ENCODE results near the gene TSPAN15. TPM values are rescaled to one million over a fixed set of nuclear protein-coding genes. Genes with fewer than 3 reads are reported as not detected.

The TSPAN15 gene
- total RNA-seq, 2 donors from 2014 or later = 4.7 to 9.9 TPM

- Histone ChIP-seq H3K36me3 (no peaks in the 10 kb centered on the region), H3K4me1 (ENCODE audit: control insufficient read depth in 1 of 2, low read depth in 2 of 2) (no peaks in the 10 kb centered on the region), H3K4me3 (no peak overlapping the region), H3K9me3 (no peaks in the 10 kb centered on the region), H3K27ac (no peak overlapping the region), H3K27me3 (replicated peaks; ENCODE audit: insufficient read depth) (no peaks in the 10 kb centered on the region)
- no peak for ATAC-seq (ENCODE audit: insufficient number of reproducible peaks, low FRiP score, low read depth)
- no peak for DNase-seq (ENCODE audit: low spot score)
- no peak for TF ChIP-seq CTCF (IDR thresholded peaks at IDR 0.05)
Observed at GRCh38 chr10:69428165-69428564, 23.1 kb upstream of the TSPAN15 start.

GRCh38 chr10:69434169-69434568 lies 17.1 kb upstream of the TSPAN15 start:
- Histone ChIP-seq H3K9me3 (no peaks in the 10 kb centered on the region), H3K4me3 (no peak overlapping the region), H3K36me3 (no peaks in the 10 kb centered on the region), H3K27me3 (replicated peaks; ENCODE audit: insufficient read depth) (no peaks in the 10 kb centered on the region), H3K27ac (no peak overlapping the region), H3K4me1 (ENCODE audit: control insufficient read depth in 1 of 2, low read depth in 2 of 2) (peaks cover 0 to 10% of the 10 kb centered on the region in 2 donors)
- no peak for ATAC-seq (ENCODE audit: insufficient number of reproducible peaks, low FRiP score, low read depth)
- no peak for DNase-seq (ENCODE audit: low spot score)
- TF ChIP-seq CTCF (IDR thresholded peaks at IDR 0.05) = no peak

DNA sequence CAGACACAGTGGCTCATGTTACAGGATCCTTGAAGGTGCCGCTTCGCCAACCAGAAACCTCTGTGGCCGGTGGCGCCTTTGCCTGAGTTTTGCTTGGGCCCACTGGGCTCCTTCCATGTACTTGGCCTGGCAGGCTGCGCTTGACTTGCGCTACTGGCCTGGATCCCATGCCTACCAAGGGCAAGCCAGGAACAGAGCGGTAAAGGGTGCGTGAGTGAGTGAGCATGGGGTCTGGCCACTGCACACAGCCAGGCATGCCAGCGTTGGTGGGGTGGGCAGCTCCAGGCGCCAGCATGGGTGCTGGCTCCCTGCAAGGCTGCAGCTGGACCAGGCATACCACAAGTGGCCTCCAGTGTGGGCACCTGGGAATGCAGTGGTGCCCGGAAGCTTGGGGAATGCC lies 16.3 kb upstream of the TSPAN15 start:
- no peak for DNase-seq (ENCODE audit: low spot score)

DNA sequence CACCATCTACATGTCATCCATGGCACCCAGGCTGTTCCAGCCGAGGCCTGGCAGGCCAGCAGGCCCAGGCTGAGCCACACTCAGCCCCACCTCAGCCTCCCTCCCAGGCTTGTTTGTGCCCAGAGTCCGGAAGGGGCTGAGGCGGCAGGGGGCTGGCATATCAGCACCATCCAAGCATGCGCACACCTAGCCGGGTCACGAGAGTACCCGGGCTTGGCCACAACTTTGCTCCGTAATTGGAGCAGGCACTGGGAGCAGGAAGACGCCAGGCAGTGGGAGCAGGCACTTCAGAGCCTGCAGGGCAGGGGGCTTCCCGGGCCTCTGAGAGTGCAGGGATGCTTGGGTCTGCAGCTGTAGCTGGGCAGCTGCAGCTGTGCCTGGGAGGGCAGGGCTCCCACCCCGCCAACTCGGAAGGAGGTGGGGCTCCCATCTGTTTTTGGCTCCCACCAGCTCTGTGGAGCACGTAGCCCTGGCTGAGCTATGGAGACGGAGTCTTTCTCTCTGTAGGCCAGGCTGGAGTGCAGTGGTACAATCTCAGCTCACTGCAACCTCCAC lies 15.2 kb upstream of the TSPAN15 start:
- TF ChIP-seq CTCF (IDR thresholded peaks at IDR 0.05) = no peak
- H3K4me1 ChIP-seq (ENCODE audit: control insufficient read depth in 1 of 2, low read depth in 2 of 2) = peaks cover 3 to 15% of the 10 kb centered on the region in 2 donors
- H3K36me3 ChIP-seq = no peaks in the 10 kb centered on the region
- H3K27me3 ChIP-seq (replicated peaks; ENCODE audit: insufficient read depth) = no peaks in the 10 kb centered on the region
- ATAC-seq (ENCODE audit: insufficient number of reproducible peaks, low FRiP score, low read depth) = no peak
- no peaks in the 10 kb centered on the region for H3K9me3 ChIP-seq
- no peak overlapping the region for H3K4me3 ChIP-seq
- H3K27ac ChIP-seq = no peak overlapping the region
- DNase-seq (ENCODE audit: low spot score) = no peak

More for the DNA sequence above, 16.3 kb upstream of the TSPAN15 start:
- Histone ChIP-seq H3K27me3 (replicated peaks; ENCODE audit: insufficient read depth) (no peaks in the 10 kb centered on the region), H3K4me1 (ENCODE audit: control insufficient read depth in 1 of 2, low read depth in 2 of 2) (peaks cover 1 to 15% of the 10 kb centered on the region in 2 donors), H3K36me3 (no peaks in the 10 kb centered on the region), H3K9me3 (no peaks in the 10 kb centered on the region), H3K27ac (no peak overlapping the region), H3K4me3 (no peak overlapping the region)
- no peak for ATAC-seq (ENCODE audit: insufficient number of reproducible peaks, low FRiP score, low read depth)
- no peak for TF ChIP-seq CTCF (IDR thresholded peaks at IDR 0.05)

GRCh38 chr10:69437321-69438259 lies 13.7 kb upstream of the TSPAN15 start:
- no peak for ATAC-seq (ENCODE audit: insufficient number of reproducible peaks, low FRiP score, low read depth)
- H3K27me3 ChIP-seq (replicated peaks; ENCODE audit: insufficient read depth) = no peaks in the 10 kb centered on the region
- no peak overlapping the region for H3K27ac ChIP-seq
- DNase-seq (ENCODE audit: low spot score) = no peak
- no peaks in the 10 kb centered on the region for H3K9me3 ChIP-seq
- peaks cover 3 to 15% of the 10 kb centered on the region in 2 donors for H3K4me1 ChIP-seq (ENCODE audit: control insufficient read depth in 1 of 2, low read depth in 2 of 2)
- H3K4me3 ChIP-seq = no peak overlapping the region
- no peaks in the 10 kb centered on the region for H3K36me3 ChIP-seq
- no peak for TF ChIP-seq CTCF (IDR thresholded peaks at IDR 0.05)
